HG02970 (cell line): ENCODE results near the gene MEGF6.

ENCODE experiments used
- ATAC-seq: cut with Tn5 transposase; IDR thresholded peaks from one replicate; pipeline ENCODE4 v1.9.1; 2021; ENCODE audit warnings: mild to moderate bottlenecking, moderate library complexity, moderate number of reproducible peaks; ENCODE audit not compliant: unreplicated experiment, low FRiP score

Gene MEGF6

DNA sequence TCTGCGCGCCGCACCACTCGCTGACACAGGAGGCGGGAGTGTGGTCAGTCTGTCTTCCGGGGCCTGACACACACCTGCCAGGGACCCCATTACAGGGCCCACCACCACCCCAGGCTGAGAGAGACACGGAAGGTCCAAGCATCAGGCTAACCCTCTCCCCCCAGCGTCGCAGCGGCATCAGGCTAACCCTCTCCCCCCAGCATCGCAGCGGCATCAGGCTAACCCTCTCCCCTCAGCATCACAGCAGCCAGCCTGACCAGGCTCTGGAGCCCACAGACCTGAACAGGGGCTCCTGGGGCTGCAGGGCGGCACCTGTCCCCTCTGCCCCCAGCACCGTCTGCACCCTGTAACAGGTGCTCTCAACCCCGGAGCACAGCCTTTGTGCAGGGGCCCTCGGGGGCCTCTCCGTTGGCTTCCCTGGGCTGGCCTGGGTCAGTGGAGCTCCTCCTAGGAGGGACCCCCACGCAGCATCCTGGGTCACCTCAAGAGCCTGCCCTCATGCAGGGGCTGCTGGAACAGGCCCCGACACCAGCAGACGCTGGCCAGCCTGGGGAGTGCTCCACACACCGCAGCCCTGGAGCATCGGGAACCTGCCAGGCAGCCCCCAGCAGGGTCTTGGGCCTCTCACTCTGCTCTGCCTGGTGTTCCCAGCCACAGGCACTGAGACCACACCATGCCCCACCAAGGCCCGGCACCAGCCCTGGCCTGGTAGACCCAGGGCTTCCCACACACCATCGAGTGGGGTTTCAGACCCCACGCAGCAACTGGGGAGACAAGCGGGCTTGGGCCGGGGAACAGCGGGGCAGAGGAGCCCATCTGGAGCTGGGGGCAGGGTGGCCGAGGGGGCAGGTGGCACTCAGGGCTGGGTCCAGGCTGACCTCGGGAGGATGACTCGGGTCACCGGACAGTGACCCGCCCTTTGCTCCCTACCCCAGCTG lies 67.0 kb downstream of the MEGF6 start:
- ATAC-seq: no peak

DNA sequence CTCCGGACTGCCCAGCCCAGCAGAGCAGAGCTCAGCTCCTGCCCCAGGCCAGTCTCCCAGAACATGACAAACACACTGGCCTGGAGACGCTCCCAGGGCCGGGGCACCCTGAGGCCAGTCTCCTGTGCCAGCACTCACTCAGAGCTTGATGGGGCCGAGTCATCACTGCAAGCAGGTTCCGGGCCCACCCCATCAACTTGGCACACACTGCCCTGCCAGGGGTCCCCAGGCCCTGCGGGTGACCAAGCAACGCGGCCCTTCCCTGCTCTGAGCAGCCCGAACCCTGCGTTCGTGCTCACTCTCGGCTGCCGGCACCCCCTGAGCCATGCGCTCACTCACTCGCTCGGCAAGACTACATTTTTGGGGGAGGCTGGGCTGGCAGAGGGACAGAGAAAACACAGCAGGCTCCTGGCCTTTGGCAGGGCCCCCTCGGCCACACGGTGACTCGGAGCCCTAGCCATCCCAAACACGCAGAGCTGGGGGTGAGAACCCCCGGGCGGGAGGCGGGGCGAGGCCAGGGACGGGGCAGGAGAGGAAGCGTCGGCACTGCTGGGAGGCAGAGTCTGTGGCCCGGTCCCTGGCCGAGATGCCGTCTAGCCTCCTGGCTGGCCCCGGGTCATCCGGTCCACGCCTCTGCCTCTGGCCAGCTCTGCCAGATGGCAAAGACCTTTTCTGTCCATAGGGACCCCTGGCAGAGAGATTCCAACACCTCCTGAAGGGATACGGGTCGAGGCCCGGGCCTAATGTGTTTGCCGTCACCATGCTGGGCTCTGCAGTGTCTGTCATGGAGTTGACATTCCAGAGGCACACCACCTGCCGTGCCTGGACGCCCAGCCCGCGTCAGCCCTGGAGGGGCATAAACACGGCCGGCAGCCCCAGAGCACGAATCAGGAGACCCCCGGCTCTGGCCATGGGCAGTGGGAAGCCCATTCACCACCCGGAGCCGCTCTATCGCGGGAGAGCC lies 68.0 kb downstream of the MEGF6 start:
- ATAC-seq: no peak

DNA sequence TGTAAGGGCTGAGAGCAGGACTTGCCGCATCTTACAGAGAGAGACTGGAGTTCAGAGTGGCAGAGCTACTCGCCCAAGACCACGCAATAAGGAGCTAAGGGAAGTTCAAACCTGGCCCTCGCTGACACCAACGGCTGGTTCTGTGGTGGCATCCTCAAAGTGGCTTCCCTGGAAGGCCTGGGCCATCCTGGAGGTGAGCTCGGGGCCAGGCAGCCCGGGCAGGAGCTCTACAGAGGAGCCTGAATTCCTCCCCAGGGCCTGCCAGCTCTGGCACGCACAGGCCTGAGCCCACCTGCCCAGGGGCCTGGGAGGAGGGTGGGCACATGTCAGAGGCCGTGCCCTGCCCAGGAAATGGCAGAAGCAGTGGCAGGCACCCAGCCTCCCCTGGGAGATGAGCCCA lies 68.6 kb downstream of the MEGF6 start:
- no peak for ATAC-seq

DNA sequence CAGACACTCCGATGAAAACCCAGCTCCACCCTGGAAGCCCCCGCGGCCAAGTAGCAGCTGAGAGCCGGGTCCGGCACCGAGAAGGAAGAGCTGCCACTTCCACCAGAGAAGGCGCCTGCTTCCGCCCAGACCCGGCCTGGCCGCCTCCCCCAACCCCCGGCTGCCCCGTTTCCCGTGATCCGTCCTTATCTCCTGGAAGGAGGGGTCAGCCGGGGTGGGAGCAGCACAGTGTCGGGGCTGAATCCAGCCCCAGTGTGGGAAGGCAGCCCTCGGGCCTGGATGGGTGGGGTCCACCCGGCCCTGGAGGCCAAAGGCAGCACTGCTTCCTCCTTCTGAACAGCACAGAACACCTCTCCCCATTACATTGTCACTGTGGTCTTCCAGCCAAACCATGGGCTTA lies 69.4 kb downstream of the MEGF6 start:
- ATAC-seq: no peak

DNA sequence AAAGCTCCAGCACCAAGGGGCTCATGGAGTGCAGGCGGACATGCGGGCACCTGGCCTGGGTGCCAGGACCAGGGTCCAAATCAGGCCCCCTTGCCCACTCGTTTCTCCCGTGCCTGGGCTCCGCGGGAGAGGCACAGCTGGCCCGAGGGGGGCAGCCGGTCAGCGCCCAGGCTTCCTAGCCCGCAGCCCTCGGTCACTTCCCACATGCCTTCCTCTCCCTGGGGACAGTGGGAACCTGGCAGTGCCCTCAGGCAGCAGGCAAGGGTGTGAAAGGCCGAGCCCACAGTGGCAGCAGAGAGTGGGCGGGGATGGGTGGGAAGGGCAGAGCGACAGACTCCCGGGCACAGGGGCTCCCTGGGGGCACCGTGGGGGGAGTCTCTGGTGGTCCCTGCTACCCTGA lies 69.8 kb downstream of the MEGF6 start:
- ATAC-seq: no peak

- no peak for ATAC-seq
Measured at GRCh38 chr1:3540876-3541275, 70.4 kb downstream of the MEGF6 start.

DNA sequence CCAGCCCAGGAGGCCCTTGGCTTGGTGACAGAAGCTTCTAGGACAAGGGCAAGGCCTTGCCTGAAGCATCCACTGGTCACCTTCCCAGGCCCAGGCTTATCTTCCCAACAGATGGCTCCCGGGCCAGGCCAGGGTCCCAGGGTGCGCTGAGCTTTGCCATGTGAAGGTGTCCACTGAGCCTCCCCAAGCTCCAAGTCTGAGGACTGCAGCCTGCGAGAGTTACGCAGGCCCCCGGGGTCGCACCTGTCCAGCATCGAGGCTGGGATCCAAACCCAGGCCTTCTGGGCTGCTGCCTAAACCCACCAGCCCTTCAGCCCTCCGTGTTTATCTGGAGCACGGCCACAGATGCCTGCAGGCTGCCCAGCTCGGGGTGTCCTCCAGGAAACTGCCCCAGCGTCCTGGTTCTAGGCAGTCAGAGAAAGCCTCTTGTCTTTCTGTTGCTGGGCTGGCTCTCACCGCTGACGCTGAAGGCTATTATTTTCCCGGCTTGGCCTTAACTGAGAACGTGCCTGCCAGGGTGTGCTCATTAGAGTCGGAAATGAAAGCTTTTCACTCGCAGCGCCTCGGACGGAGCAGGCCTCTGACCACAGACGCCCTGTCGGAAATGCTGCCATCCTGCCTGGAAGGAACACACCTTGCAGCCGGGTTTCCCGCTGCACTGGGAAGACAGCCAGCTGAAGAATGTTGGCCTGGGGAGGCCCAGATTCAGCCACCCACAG lies 71.4 kb downstream of the MEGF6 start:
- no peak for ATAC-seq

DNA sequence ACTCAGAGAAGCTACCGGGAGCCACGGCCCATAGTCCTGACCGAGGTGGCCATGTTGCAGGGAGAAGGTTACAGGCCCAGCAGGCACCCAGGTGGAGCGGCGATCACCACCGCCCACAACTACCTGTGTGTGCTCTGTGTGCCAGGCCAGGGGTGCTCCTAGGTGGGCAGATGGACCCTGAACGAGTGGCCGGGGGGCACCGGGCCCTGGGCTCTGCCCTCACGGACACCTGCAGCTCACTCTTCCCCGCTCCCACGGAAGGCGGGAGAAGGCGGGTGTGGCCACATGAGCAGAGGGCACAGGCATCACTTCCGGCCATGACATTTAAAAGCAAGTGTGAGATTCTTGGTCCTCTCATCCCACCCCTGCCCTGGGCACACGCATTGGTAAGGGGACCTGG lies 73.9 kb downstream of the MEGF6 start:
- ATAC-seq: no peak

DNA sequence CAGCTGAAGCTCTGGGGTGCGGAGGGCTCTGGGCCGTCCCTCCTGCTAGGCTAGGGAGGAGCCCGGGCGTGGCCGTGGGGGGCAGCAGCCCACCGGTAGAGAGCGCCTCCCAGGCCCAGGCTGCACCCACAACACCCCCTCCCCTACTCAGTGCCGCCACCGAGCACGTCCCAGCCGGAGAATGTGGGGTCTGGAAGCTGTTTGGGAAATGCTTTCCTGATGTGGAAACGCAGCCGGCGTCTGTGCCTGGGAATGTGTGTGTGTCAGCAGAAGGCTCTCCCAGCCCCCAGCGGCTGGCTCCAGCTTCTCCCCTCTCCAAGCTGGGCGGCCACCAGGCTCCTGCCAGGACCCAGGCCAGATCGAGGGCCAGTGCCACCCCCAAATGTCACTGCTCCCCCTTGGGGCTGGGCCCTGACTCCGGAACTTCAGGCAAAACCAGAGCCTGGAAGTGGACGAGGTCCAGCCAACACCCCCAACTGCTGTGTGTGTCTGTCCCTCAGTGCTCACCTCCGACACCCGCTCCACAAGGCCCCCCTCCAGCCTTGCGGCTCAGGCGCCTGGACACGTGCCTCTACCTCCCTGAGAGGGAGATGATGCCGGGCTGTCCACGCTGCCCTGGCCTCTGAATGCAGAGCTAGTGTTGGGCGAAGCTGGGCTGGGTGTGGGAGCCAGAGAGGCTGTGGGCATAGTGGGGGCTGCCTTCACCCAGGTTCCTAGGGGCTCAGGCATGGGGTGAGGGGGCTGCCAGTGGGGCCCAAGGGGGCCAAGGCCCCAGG lies 74.7 kb downstream of the MEGF6 start:
- no peak for ATAC-seq

- ATAC-seq: no peak
Measured at GRCh38 chr1:3535732-3536131, 75.6 kb downstream of the MEGF6 start.

- ATAC-seq: no peak
Measured at GRCh38 chr1:3534803-3535637, 76.3 kb downstream of the MEGF6 start.

DNA sequence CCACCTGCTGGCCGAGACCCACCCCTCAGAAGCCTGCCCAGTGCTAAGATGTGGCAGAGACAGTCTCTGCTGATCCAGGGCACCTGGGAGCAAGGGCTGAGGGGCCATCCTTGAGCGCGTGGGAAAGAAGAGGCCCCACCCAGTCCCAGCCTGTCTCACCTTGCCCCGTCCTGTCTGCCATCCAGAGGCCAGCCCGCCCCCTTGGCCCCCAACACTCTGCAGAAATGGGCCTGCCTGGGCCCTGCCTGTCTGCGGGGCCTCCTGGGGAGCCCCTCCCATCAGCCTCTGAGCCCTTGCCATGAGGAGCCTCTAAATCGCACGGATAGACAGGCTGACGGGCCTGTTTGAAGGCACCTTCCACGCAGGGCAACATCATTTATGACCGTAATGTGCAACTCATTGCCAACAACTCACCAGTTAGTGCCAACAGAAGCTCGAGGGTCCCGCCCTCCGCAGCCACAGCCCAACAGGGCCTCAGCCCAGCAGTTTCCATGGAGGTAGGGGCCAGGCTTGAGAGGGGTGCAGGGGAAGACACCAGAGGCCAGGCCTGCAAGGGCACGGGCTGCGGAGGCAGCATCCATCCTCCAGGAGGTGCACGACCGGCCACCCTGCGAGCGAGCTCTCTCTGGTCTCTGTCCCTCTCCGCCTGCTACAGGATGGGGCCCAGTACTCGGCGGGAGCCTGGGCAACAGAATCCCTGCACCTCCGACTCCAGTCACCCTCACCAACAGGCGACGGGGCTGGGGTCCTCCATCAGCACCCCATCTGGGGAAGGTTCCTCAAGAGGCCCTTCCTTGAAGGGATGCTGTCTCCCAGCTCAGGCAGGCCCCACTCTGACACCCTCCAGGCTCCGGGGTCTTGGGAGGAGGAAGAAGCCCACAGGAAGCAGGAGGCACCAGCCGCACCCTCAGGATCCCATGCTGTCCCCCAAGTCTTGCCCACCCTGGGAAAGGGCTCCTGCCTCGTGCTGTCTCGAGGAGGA lies 78.0 kb downstream of the MEGF6 start:
- no peak for ATAC-seq

- ATAC-seq: no peak
Measured at GRCh38 chr1:3531928-3532327, 79.4 kb downstream of the MEGF6 start.

DNA sequence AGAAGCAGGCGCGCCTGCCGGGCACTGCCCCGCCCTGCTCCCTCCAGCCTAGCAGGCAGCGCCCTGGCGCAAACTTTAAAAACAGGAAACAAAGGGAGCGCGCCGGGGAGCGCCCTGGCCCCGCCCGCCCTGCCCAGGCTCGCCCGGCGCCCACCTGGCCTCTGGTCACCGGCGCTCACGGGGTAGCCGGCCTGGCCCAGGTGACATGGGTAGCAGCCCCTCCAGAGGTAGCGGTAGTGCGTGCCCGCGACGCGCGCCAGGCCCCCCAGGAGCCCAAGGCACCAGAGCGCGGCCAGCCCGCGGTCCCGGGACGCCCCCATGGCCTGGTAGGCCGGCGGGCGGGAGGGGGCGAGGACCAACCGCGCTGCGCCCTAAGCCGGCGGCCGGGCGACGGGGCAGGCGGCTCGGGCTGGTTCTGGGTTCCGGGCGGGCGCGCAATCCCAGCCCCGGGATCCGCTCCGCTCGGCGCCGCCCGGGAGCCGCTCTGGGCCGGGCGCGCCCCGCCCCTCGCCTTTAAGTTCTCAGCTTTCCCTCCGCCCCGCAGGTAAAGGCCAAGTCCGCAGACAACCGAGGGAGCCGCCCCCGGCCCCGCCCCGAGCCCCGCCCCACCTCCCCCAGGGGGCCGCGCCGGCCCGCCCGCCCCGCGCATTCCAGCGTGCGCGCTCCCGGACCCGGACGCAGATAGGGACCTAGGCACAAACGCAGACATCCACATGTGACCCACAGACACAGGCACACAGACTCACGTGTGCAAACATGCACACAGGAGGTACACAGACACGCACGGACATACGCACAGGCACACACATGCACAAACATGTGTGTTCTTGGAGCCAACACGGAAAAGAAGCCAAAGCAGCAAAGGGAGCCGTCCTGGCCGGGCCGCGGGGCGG lies 80.1 kb downstream of the MEGF6 start:
- no peak for ATAC-seq

DNA sequence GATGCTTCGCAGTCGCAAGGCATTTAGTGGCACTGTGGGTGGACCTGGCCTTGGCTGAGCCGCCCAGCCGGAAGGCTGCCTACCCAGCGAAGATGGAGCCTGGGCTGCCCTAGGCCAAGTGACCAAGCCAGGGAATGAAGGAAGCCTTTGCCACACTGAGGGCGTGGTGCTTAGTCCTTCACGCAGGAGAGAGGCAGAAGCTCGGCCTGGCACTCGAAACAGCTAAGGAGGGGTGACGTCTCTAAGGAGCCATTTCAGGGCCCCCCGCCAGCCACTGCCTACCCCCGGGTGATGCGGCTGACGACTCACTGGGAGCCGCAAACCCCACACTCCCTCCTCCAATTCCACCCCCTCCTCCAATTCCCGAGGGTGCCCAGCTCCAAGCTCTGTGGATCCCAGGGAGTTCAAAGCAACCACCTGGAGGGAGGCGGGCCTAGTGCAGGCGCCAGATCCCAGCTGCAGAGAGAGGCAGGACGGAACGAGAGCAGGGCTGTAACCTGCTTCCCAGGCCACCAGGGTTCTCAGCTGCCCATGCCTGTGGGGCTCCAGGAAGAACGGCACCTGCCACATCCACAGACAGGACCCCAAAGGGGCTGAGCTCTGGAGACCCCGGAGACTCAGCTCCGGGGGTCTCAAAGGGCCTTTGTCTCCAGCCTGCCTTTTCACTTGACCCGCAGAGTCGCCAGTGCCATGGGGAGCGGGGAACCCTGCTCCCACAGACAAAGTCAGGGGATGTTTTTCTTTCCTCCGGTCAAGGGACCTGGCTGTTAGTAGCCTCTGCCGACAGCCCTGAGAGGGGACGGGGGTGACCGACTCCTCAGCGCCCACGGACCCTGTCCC lies 81.0 kb downstream of the MEGF6 start:
- no peak for ATAC-seq

DNA sequence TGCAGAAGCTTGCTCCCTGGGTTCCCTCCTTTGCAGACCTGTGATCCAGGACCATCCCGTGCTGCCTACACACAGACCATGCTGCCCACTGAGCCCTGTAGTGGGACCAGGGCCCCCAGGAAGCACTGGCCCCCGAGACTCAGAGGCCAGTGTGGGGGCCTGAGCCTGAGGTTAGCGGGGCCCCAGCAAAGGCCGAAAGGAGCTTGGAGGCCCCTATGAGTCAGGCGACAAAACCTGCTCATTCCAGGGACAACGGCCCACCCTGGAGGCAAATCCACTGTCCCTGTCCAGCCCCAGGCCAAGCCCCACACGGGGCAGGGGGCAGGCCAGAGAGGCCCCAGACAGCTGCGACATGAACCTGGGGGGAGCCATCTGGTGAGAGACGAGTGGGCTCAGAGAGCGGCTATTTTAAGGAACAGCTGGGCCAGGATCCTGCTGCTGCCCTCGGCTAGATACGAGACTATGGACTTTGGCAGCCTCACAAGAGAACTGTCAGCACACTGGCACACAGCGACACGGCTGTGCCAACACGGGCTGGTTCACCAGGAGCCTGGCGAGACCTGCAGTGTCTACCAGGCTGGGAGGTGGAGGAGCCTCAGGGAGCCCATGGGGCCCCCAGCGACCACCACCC lies 82.1 kb downstream of the MEGF6 start:
- no peak for ATAC-seq
